Measurements from ENCODE around the gene CDK8.

Gene CDK8

GRCh38 chr13:26320766-26321165, 66.8 kb downstream of the CDK8 start:
- Histone ChIP-seq H3K27ac (no peak overlapping the region), H3K27me3 (ENCODE audit: insufficient read depth, low read depth, severe bottlenecking) (no peaks in the 10 kb centered on the region), H3K4me3 (ENCODE audit: low read depth, low read length) (no peak overlapping the region), H3K36me3 (no peaks in the 10 kb centered on the region), H3K9me3 (ENCODE audit: severe bottlenecking) (no peaks in the 10 kb centered on the region)
- DNase-seq: no peak
- TF ChIP-seq CTCF (IDR thresholded peaks at IDR 0.05; ENCODE audit: low read depth, low read length): no peak

- H3K4me3 ChIP-seq (ENCODE audit: low read depth, low read length): no peak overlapping the region
- no peaks in the 10 kb centered on the region for H3K36me3 ChIP-seq
- H3K27me3 ChIP-seq (ENCODE audit: insufficient read depth, low read depth, severe bottlenecking): no peaks in the 10 kb centered on the region
- no peak for TF ChIP-seq CTCF (IDR thresholded peaks at IDR 0.05; ENCODE audit: low read depth, low read length)
- no peak for DNase-seq
- H3K9me3 ChIP-seq (ENCODE audit: severe bottlenecking): no peaks in the 10 kb centered on the region
- no peak overlapping the region for H3K27ac ChIP-seq
These were observed 69.2 kb downstream of the CDK8 start for GRCh38 chr13:26323127-26323526.

DNA sequence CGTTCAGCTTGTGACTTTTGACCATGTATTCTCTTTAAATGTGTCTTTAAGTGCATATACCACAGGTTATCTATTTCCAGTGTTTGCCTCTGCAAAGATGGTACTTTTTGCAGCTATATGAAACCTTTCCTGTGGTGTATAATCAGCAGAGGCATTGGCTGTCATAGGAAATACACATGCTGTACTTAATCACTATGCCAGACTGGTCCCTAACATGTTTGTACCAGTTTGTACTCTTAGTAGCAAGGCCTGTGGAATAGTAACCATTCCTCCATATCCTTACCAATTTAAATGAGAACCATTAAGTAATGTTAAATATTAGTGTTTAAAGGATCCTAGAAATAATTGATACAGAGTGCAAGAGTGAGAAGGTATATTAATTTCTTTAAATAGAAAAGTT, 69.8 kb downstream of the CDK8 start:
- Histone ChIP-seq H3K36me3 (0 out of 2 replicates have a peak, but pooled peaks cover 2% of the 10 kb centered on the region), H3K4me3 (ENCODE audit: low read depth, low read length) (no peak overlapping the region), H3K9me3 (ENCODE audit: severe bottlenecking) (no peaks in the 10 kb centered on the region), H3K27me3 (ENCODE audit: insufficient read depth, low read depth, severe bottlenecking) (no peaks in the 10 kb centered on the region), H3K27ac (no peak overlapping the region)
- no peak for TF ChIP-seq CTCF (IDR thresholded peaks at IDR 0.05; ENCODE audit: low read depth, low read length)
- DNase-seq: no peak

DNA sequence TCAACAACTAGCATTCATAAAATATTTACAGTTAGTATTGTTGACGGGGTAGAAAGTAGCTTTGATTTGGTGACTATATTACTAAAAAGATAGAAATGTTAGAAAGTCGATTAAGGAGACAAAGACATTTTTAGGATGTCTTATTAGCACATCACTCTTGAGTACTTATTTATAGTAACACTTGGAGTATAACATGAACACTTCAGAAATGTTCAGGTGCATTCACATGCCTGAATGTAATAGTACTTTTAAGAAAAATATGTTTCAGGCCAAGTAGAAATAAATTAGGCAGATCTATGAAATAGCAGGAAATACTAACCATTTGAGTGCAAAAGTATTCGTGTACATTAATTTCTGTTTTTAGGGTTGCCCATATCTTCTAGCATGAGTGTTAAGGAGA, 70.4 kb downstream of the CDK8 start:
- no peak overlapping the region for H3K4me3 ChIP-seq (ENCODE audit: low read depth, low read length)
- no peak for DNase-seq
- 0 out of 2 replicates have a peak, but pooled peaks cover 2% of the 10 kb centered on the region for H3K36me3 ChIP-seq
- no peak for TF ChIP-seq CTCF (IDR thresholded peaks at IDR 0.05; ENCODE audit: low read depth, low read length)
- H3K9me3 ChIP-seq (ENCODE audit: severe bottlenecking): no peaks in the 10 kb centered on the region
- no peaks in the 10 kb centered on the region for H3K27me3 ChIP-seq (ENCODE audit: insufficient read depth, low read depth, severe bottlenecking)
- H3K27ac ChIP-seq: no peak overlapping the region

DNA sequence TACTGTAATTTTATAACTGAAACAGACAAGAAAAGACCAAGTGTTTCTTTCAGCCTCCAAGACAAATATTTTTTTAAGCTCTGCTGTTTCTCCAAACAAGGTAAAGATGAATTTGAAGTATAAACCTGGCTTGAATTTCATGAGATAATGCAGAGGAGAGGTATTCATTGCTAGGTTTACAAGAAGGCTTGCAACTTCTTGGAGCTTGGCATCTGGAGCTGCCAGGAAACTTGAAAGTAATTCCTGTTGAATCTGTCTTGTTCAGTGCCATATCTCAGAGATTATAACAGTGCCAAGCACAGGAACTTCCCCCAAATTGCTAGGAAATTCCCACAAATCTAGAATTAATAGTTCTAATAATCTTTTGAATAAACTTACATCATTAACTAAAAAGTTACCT, 70.9 kb downstream of the CDK8 start:
- H3K27me3 ChIP-seq (ENCODE audit: insufficient read depth, low read depth, severe bottlenecking): no peaks in the 10 kb centered on the region
- DNase-seq: no peak
- no peak for TF ChIP-seq CTCF (IDR thresholded peaks at IDR 0.05; ENCODE audit: low read depth, low read length)
- H3K4me3 ChIP-seq (ENCODE audit: low read depth, low read length): no peak overlapping the region
- H3K36me3 ChIP-seq: 0 out of 2 replicates have a peak, but pooled peaks cover 2% of the 10 kb centered on the region
- no peaks in the 10 kb centered on the region for H3K9me3 ChIP-seq (ENCODE audit: severe bottlenecking)
- no peak overlapping the region for H3K27ac ChIP-seq

- no peaks in the 10 kb centered on the region for H3K27me3 ChIP-seq (ENCODE audit: insufficient read depth, low read depth, severe bottlenecking)
- H3K36me3 ChIP-seq: peaks cover 2% of the 10 kb centered on the region; the same call in 1 of the 2 replicates
- H3K9me3 ChIP-seq (ENCODE audit: severe bottlenecking): no peaks in the 10 kb centered on the region
- DNase-seq: no peak
- no peak overlapping the region for H3K27ac ChIP-seq
- no peak overlapping the region for H3K4me3 ChIP-seq (ENCODE audit: low read depth, low read length)
- TF ChIP-seq CTCF (IDR thresholded peaks at IDR 0.05; ENCODE audit: low read depth, low read length): no peak
These were observed 71.9 kb downstream of the CDK8 start for GRCh38 chr13:26325876-26326275.

Data from WERI-Rb-1 (cell line).